A549 (cell line): Measurements from ENCODE around the gene CDC14B.

Experiments used
- JUN ChIP-seq, 2 experiments: fragments of >200 bp; sonication (Bioruptor Twin); formaldehyde crosslinking; IDR thresholded peaks; 2 replicates in 1 of 2; 3 replicates in 1 of 2; pipeline ENCODE4 v1.6.1; 2016 to 2017
- MAFK ChIP-seq: fragments of 450-650 bp; IDR thresholded peaks from 2 replicates; pipeline ENCODE4 v1.6.1; 2014; ENCODE audit not compliant: partially characterized antibody
- MYC ChIP-seq: IDR thresholded peaks from 2 replicates; pipeline ENCODE4 v1.6.1; 2012; ENCODE audit warnings: mild to moderate bottlenecking, inconsistent platforms, low read length, improper control_type of control experiment, borderline replicate concordance
- RFX5 ChIP-seq: fragments of 450-650 bp; IDR thresholded peaks from 2 replicates; pipeline ENCODE4 v1.7.1; 2014; ENCODE audit warnings: antibody characterized with exemption, mild to moderate bottlenecking, moderate library complexity
- ZFP36 ChIP-seq: fragments of 450-650 bp; IDR thresholded peaks from 2 replicates; pipeline ENCODE4 v1.6.1; 2014; ENCODE audit warnings: borderline replicate concordance; ENCODE audit not compliant: partially characterized antibody
- TF ChIP-seq, protein P1 (sequence below): fragments of 450-650 bp; IDR thresholded peaks from 2 replicates; pipeline ENCODE4 v1.6.1; 2014; ENCODE audit warnings: antibody characterized with exemption
- TF ChIP-seq, protein P2 (sequence below): fragments of >200 bp; sonication (Bioruptor Twin); formaldehyde crosslinking; IDR thresholded peaks from 3 replicates; pipeline ENCODE4 v1.5.1; 2016

DNA sequence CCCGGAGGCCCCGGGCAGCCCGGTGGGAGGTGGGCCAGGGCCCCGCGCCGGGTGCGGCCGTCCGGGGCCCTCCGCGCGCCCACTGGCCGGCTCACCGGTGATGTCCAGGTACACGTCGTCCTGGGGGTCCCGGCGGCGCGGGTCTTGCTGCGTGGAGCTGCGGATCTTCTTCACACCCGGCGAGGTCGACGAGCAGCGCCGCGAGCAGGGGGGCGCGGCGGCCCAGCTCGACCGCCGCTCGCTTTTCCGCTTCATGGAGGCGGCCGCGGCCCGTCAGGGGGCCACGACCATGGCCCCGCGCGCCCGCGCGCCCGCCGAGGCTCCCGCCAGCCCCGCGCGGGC is 548 bp downstream of the CDC14B start:
- TF ChIP-seq, protein P1, sequence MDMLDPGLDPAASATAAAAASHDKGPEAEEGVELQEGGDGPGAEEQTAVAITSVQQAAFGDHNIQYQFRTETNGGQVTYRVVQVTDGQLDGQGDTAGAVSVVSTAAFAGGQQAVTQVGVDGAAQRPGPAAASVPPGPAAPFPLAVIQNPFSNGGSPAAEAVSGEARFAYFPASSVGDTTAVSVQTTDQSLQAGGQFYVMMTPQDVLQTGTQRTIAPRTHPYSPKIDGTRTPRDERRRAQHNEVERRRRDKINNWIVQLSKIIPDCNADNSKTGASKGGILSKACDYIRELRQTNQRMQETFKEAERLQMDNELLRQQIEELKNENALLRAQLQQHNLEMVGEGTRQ, result no peak
- TF ChIP-seq ZFP36, result no peak
- TF ChIP-seq MYC, result no peak
- no peak for TF ChIP-seq MAFK
- no peak for TF ChIP-seq RFX5
- no peak for TF ChIP-seq JUN (IDR thresholded peaks at IDR 0.05)
- TF ChIP-seq, protein P2, sequence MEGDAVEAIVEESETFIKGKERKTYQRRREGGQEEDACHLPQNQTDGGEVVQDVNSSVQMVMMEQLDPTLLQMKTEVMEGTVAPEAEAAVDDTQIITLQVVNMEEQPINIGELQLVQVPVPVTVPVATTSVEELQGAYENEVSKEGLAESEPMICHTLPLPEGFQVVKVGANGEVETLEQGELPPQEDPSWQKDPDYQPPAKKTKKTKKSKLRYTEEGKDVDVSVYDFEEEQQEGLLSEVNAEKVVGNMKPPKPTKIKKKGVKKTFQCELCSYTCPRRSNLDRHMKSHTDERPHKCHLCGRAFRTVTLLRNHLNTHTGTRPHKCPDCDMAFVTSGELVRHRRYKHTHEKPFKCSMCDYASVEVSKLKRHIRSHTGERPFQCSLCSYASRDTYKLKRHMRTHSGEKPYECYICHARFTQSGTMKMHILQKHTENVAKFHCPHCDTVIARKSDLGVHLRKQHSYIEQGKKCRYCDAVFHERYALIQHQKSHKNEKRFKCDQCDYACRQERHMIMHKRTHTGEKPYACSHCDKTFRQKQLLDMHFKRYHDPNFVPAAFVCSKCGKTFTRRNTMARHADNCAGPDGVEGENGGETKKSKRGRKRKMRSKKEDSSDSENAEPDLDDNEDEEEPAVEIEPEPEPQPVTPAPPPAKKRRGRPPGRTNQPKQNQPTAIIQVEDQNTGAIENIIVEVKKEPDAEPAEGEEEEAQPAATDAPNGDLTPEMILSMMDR, result no peak
